ENCODE data around the gene EPB41. TPM values are rescaled to one million over a fixed set of nuclear protein-coding genes. Genes with fewer than 3 reads are reported as not detected.

The EPB41 gene
- total RNA-seq, 1 experiment from 2014 or later: 41.7 TPM

DNA sequence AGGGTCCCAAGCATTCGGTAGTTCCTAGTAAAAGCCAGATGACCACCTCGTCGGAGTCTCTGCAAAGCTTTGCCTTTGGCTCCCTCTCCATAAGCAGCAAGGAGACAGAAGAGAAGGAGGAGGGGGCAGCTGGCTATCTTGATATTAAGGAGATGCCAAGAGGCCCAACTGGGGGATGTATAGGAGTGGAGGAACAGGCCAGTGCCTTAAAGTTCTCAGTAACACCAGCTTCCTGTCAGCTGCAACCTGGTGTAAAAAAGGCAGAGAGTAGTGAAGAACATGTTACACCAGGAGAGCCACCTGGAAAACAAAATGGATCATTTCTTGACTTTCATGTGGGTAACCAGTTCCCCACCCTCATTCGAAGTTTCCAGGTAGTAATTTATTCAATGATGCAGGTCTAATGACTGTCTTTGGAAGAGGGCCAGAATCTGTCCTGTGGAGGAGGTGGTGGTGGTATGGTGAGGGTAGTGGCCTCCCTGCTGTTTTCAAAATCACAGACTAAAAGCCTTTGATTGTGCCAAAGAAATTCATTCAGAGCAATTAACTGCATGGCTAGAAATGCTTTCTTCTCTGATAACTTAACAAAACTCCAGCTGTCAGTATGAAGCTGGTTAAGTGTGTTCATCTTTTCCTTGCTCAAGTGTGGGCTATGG lies 182.0 kb downstream of the EPB41 start:
- ATAC-seq: no peak
- H4K20me1 ChIP-seq (ENCODE audit: insufficient read depth): no peaks in the 10 kb centered on the region
- RAD21 ChIA-PET (ENCODE audit: low non-redundant PET in 1 of 2, low total read pairs in 2 of 2, uncharacterized antibody in 2 of 2, unreplicated experiment in 2 of 2): no interaction called here
- no peaks in the 10 kb centered on the region for H3K79me2 ChIP-seq (ENCODE audit: insufficient read depth, low read length)
- no peaks in the 10 kb centered on the region for H3K36me3 ChIP-seq (ENCODE audit: control insufficient read depth in 1 of 2, insufficient read depth in 2 of 2, low read length in 2 of 2)
- H3K9me2 ChIP-seq (ENCODE audit: insufficient read depth): no peaks in the 10 kb centered on the region
- no peak overlapping the region for H2AFZ ChIP-seq (ENCODE audit: low read depth, low read length, poor library complexity, severe bottlenecking)
- TF ChIP-seq FOSL1 (IDR thresholded peaks at IDR 0.05; ENCODE audit: low read depth): no peak
- TF ChIP-seq SRF (IDR thresholded peaks at IDR 0.05; ENCODE audit: low read depth): no peak
- no peak for TF ChIP-seq EZH2phosphoT487 (IDR thresholded peaks at IDR 0.05; ENCODE audit: borderline replicate concordance)
- no peak for TF ChIP-seq ELF1 (IDR thresholded peaks at IDR 0.05; ENCODE audit: borderline replicate concordance, low read depth)
- TF ChIP-seq ZBTB33 (IDR thresholded peaks at IDR 0.05; ENCODE audit: extremely low read depth, insufficient replicate concordance, low read length): no peak
- TF ChIP-seq, protein P1, sequence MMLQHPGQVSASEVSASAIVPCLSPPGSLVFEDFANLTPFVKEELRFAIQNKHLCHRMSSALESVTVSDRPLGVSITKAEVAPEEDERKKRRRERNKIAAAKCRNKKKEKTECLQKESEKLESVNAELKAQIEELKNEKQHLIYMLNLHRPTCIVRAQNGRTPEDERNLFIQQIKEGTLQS (IDR thresholded peaks at IDR 0.05): no peak
- no peak for TF ChIP-seq SP1 (IDR thresholded peaks at IDR 0.05; ENCODE audit: low read depth)
- TF ChIP-seq, protein P2, sequence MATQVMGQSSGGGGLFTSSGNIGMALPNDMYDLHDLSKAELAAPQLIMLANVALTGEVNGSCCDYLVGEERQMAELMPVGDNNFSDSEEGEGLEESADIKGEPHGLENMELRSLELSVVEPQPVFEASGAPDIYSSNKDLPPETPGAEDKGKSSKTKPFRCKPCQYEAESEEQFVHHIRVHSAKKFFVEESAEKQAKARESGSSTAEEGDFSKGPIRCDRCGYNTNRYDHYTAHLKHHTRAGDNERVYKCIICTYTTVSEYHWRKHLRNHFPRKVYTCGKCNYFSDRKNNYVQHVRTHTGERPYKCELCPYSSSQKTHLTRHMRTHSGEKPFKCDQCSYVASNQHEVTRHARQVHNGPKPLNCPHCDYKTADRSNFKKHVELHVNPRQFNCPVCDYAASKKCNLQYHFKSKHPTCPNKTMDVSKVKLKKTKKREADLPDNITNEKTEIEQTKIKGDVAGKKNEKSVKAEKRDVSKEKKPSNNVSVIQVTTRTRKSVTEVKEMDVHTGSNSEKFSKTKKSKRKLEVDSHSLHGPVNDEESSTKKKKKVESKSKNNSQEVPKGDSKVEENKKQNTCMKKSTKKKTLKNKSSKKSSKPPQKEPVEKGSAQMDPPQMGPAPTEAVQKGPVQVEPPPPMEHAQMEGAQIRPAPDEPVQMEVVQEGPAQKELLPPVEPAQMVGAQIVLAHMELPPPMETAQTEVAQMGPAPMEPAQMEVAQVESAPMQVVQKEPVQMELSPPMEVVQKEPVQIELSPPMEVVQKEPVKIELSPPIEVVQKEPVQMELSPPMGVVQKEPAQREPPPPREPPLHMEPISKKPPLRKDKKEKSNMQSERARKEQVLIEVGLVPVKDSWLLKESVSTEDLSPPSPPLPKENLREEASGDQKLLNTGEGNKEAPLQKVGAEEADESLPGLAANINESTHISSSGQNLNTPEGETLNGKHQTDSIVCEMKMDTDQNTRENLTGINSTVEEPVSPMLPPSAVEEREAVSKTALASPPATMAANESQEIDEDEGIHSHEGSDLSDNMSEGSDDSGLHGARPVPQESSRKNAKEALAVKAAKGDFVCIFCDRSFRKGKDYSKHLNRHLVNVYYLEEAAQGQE (IDR thresholded peaks at IDR 0.05; ENCODE audit: low read depth): no peak
- no TSS peak for BruUV-seq (replicated peaks)
- no peak for DNase-seq (ENCODE audit: low read depth, low spot score)
- 0 out of 4 replicates have a peak, but pooled peaks cover 0 to 4% of the 10 kb centered on the region in 2 experiments for H3K4me1 ChIP-seq (ENCODE audit: control insufficient read depth in 1 of 2, insufficient read depth in 2 of 2, low read length in 2 of 2)
- H3K9me3 ChIP-seq (ENCODE audit: control insufficient read depth in 1 of 2, insufficient read depth in 1 of 2, low read depth in 1 of 2, low read length in 2 of 2): no peaks in the 10 kb centered on the region
- H3K9ac ChIP-seq (ENCODE audit: low read length): no peak overlapping the region
- intact Hi-C loops (cut with micrococcal nuclease): no loop called here
- POLR2A ChIA-PET: interaction anchor here (0.9 kb wide), 1 partner anchor 16 kb away, joined by 4 read pairs; no protein-coding TSS in a partner anchor
- no peak overlapping the region for H3K4me2 ChIP-seq (ENCODE audit: low read length)
- no peaks in the 10 kb centered on the region for H3K27me3 ChIP-seq (ENCODE audit: insufficient read depth, low read length)
- H3K4me3 ChIP-seq (replicated peaks in 1 of 2; ENCODE audit: low read depth in 1 of 2, low read length in 2 of 2): no peak overlapping the region
- CTCF ChIA-PET: no interaction called here
- H3K27ac ChIP-seq (ENCODE audit: low read depth, low read length): no peak overlapping the region
